ENCODE data around the gene CES1.
A peak's percentile ranks its signal among the peaks of the same experiment; 100 is the strongest.
"Not testable (repeated sequence)": the region's sequence is repeated elsewhere in the genome, so short reads cannot be mapped to it uniquely, and the experiment has no call there.

CES1 gene

DNA sequence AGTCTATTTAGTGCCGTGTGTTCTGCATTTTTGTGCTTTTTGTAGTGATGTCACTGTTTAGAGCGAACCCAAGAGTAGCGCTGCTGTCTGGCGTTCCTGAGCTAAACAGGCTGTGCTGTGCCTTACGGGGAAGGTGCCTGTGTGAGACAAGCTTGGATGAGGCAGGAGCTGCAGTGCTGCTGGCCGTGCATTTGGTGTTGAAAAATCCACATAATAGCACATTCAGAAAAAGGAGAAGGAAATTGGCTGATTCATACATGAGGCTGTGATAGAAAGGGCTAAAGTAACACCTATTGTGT is 50.2 kb downstream of the CES1 start:
- not testable (repeated sequence) for DNase-seq

DNA sequence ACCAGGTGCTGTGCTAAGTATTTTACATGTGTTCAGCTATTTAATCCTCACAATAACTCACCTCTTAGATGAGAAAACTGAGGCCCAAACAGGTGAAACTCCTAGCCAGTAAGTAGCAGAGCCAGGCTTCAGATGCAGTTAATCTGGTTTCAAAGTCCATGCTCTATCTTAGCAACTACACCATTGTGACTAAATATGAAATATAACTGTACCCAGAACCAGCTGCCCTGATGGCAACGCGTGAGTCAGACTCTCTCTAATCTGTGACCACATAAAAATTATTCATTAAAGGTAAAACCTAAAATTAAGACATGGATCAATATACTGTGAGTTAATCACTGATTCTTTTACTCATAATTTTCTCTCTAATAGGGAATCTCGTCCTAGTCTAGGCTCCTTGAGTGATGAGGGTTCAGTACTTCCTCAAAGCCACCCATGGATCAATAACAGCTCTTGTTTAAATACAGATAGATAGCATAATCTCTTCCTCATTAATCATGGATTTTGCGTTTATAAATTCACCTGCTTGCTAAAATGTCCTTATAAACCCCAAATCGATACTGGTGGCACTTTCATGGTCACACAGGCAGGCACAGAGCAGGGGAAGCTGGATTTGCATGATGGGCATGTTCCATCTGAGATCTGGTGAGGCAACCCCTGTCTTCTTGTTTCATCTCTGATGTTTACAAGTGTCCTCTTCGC is 50.7 kb downstream of the CES1 start:
- not testable (repeated sequence) for DNase-seq

DNA sequence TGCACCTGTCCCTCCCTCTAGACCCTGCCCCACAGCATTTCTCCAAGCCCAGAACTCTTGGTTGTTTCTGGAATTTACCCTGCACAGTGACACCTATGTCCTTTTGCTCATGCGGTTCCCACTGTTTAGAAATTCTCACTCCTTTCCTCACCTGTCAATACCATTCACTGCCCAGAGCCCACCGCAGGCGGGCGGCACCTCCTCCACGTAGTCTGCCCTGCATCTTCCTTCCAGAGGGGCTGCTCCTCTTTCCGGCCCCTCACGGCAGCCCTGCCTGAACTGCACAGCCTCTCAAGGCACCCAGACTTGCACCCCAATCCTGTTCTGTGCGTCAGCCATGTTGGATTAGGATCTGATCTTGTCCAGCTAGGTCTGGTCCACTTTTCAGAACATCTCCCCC is 51.4 kb downstream of the CES1 start:
- not testable (repeated sequence) for DNase-seq

DNA sequence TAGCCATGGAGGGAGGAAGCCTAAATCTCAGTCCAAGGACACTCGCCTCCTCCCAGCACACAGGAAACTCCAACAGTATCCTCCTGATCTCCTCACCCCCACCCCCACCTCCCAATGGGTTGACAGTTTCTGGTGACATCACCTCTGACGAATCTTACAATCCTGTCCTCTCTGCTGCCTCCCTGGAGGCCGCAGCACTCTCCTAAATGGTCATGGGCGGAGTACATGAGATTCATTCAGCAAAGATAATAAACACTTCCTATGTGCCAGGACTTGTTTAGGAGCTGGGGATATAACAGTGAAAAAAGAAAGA is 52.8 kb downstream of the CES1 start:
- not testable (repeated sequence) for DNase-seq

DNA sequence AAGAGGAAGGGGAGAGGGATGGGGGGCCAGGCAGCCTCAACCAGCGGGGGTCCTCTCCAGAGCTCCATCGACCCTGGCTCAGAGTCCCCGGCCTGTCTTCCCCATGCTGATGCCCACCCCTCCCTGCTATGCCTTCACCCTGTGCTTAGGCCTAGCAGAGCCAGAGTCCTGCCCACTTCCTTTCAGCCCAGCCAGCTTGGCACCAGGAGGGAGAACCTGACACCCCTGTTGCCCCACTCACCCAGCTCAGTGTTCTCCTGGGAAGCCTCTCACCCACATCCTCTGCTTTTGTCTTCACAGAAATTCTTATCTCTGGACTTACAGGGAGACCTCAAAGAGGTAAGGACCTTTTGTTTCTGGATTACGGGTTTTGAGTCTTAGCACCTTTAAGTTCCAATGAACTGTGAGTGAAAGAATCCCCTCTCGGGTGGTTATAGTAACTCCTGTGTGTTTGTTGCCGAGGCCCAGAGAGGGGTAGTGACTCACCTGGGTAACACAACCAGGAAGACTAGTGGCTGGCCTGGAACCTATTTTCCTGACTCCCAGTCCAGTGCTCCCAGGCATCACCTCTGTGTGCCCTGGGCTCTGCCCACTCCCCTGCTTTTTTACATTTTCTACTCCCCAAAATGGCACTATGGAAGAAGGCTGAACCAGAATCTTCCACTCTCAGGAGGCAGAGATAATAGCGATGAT is 53.3 kb downstream of the CES1 start:
- DNase-seq: no peak

DNA sequence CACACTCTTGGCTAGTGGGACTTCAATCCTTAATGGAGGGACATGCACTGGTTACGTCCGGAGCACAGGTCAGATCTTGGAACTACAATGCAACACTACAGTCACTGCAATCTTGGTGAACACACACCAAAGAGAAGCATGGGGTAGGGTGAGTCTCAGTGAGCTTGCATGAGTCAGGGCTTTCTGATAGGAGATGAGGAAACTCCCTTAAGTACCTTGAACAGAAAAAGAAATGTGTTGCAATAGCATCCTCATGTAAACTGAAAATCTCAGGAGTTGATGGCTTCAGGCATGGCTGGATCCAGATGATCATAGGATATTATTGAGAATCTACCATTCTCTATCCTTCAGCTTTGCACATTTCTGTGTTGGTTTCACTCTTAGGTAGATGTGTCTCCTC is 54.1 kb downstream of the CES1 start:
- DNase-seq: no peak

DNA sequence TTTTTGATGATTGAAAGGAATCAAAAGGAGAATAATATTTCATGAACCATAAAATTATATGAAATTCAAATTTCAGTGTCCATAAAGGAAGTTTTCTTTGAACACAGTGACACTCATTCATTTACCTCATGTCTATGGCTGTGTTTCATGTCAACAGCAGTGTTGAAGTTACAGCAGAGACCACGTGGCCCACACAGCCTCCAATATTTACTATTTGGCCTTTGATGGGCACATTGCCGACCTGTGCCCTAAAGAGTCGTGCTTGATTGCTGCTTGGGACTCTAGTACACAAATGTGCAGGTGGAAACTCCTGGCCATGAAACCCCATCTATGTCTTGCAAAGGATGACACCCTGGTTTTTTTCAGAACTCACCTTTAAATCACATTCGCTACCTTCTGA is 57.0 kb downstream of the CES1 start:
- no peak for DNase-seq

DNA sequence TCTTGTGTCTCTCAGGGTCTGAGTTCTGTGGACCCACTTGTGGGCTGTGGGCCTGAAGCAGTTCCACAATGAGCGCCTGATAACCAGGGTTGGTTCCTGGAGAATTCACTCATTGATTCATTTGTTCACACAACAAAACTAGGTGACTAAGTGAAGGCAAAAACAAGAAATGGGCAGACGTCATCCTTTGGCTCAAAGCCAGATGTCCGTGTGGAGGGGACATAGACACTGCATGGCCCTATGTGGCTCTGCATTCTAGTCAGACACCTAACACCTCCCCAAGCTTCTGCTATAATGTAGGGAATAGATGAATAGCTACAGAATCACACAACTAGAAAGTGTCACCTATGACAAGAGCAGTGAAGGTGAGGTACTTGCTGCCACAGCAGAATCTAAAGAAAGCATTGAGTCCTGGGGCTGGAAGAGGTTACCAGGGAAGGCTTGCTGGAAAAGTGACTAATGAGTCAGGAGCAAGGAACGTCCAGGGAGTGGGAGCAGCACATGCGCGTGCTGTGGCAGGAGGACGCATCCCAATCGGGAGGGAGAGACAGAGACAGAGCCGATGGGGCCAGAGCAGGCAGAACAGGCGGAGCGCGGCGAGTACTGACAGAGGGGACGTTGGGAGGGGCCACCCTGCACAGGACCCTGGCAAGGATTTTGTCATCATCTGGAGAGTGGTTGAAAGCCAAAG is 58.9 kb downstream of the CES1 start:
- DNase-seq: no peak

DNA sequence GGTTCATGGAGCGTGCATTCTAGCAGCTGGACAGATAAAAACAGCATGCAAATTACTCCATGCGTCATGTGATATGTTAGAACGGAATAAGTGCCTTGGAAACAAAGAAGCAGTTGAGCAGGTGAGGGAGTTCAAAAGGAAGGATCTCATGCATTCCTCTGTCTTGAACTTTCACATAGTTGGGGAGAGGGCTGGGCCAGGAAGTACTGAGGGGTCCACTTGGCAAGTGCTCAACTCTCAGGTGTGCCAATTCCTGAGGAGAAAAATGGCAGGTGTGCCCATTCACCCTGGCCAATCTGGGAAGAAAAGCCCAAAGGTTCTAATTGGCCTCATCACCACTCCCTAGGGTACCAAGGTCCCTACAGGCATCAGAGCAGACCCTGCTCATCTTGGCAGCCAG is 67.7 kb downstream of the CES1 start:
- no peak for DNase-seq

DNA sequence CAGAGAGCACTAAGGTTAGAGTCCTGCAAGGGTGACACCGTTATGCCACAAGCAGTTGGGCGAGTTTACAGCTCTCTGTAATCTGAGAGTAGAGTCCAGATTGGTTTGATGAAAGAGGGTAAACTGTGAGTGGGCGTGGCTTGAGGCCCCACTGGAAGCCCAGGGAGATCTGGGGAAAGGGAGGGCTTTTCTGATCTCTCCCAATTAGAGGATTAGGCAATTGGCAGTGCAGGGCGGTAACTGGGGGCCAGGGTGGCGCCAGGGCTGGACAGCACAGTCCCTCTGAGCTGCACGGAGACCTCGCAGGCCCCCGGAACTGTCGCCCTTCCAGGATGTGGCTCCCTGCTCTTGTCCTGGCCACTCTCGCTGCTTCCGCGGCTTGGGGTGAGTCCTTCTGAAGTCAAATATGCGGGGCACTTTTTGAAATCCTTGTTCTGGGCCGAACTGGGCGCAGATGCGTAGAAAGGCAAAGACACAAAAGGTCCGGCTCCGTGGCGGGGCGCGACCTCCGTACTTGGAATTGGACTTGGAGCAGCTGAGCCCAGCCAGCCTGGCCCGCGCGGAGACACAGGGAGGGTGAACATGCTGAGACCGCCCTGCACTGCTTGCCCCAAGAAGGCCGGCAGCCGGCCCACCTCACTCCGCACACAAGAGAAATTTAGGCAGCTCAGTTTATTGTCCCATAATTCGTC is 72.4 kb downstream of the CES1 start:
- DNase-seq: no peak

DNA sequence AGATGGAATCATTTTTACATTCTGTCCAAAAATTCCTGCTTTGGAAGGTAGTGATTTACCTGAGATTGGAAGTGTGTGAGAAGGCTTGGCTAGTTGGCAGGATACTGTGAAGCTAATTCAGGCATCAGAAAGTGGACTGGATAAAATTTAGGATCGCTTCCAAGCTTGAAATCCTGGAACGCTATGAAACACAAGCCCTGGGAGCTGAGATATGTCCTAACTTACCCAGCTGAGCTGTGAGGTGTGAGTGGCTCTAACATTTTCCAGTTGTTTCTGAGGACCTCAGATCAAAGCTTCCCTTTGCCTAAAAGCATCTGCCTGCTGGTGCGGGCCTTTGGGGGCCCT is 73.0 kb downstream of the CES1 start:
- DNase-seq: not testable (repeated sequence)

DNA sequence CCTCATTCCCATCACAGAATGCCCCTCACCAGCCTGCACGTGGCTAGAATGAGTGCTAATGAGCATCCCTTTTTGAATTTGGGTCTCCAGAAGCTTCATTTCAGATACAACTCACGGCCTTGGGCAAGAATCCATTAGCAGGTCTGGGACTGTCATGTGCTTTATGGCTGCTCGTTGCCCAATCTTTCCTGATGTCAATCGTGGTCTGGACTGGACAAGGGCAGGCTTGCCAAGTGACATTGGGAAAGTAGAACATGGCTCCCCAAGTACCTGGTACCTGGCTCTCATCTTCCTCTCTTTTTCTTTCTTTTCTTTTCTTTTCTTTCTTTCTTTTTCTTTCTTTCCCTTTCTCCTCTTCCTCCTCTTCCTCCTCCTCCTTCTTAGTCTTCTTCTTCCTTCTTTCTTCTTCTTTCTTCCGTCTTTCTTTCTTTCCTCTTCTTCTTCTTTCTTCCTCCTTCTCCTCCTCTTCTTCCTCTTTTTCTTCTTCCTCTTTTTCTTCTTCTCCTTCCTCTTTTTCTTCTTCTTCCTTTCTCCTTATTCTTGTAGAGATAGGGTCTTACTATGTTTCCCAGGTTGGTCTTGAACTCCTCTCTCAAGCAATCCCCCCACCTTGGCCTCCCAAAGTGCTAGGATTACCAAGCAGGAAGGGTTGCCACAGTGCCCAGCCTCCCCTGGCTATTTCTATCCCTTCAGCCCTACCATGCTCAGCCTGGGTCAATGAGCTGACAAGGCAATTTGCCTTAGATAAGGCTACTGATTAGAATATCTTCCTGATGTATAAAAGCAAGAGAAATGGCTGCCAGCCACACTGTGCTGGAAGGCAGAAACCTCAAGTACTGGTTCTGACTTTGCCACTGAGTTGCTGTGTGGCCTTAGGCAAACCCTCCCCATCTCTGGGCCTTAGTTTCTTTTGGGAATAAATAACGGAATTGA is 75.0 kb downstream of the CES1 start:
- not testable (repeated sequence) for DNase-seq

DNA sequence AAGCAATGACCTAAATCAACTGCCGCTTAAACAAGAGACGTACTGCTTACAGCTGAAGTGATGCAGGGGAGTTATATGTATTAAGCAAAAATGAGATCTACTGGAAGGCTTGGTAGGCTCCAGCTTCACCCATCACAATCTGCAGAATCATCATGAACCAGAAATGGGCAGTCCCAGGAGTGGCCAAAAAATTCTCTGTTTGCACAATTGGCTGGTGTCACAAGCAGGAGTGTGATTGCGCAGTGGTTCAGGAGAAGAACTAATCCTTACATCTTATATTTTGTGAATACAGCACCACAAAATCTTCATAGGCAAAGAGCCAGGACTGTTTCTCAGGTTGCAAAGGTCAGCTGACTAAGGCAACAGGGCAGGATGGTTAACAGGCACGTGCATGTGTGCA is 75.9 kb downstream of the CES1 start:
- DNase-seq: peak in 1 of 2 donors; percentile 5

DNA sequence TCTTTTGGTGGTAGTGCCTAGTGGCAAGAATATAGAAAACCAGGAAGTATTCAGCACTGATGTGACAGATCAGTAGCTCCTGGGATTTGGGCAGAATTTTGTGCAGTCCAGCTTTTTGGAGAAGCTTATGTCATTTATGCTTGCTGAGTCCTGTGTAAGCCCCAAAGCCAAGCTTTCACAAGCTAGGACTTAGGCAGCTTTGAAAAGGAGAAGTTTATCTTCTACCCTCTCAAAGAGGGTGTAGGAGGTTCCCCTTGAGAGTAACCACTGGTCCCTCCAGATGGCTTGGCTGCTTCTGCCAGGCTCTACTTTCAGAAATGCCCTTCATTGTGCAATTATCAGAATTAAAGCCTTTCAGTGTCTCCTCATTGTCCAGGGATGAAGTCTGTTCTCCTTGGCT is 78.8 kb downstream of the CES1 start:
- no peak for DNase-seq

DNA sequence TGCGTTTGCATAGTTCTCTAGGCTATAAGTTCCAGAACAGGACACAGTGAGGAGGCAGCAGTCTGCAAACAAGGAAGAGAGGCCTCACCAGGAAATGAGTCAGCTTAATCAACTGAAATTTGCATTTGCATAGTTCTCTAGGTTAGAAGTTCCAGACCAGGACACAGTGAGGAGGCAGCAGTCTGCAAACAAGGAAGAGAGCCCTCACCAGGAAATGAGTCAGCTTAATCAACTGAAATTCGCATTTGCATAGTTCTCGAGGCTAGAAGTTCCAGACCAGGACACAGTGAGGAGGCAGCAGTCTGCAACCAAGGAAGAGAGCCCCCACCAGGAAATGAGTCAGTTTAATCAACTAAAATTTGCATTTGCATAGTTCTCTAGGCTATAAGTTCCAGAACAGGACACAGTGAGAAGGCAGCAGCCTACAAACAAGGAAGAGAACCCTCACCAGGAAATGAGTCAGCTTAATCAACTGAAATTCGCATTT is 79.7 kb downstream of the CES1 start:
- not testable (repeated sequence) for DNase-seq

Data from bone marrow (tissue), 2 donors.